Medulla oblongata (tissue), 1 donor: ENCODE measurements around the gene SMIM33.
"Not testable (repeated sequence)": the region's sequence is repeated elsewhere in the genome, so short reads cannot be mapped to it uniquely, and the experiment has no call there.

Source experiments
- DNase-seq: peaks from one replicate; pipeline ENCODE4 v3.0.0-alpha.2; 2015; ENCODE audit errors: extremely low spot score

The SMIM33 gene

DNA sequence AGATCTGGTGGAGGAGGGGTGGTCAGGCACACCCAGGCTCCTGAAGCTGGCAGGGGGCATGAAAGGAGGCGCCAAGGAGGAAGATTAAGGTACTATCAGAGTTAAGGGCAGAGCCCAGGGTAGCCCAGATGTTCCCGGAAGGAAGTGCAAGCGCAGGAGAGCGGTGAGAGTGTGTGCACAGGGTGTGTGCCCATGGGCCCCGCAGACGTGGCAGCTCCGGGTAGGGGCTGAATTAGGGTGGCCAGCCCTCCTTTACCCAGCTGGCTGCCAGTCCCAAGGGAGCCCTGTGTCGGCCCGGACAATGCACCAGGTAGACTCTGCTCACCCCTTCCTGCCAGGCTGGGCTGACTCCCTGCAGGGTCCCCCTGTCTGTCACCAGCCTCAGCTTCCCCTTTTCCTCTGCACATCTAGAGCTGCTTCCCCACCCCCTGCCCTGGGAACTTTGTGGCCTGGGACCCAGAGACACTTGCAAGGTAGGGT is at the start of gene SMIM33:
SMIM33 (plus strand) TSS at position 184 of the 480 bp plus-strand sequence; CDS start at position 302, 118 bp downstream.
- no peak for DNase-seq

- DNase-seq, result peak; percentile 84
These were observed 48.4 kb upstream of the SMIM33 start for GRCh38 chr5:139422307-139422893.

DNA sequence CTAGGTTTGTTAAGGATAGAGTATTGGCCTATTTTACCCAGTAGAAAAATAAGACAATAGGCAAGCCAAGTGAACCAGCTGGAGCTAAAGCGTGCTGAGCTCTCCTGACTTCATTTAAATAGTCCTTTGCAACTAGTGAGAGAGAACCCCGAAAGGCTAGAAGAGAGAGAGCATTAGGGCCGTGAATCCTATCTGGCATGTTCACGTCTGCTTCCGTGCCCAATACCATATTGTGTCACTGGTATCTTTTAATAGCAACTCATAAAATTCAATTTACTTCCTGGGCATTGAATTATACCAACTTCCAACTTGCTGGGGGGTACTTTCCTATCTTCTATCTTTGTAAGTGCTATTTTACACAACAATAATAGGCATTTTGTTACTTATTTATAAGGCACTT is 45.3 kb upstream of the SMIM33 start:
- DNase-seq, result no peak

DNA sequence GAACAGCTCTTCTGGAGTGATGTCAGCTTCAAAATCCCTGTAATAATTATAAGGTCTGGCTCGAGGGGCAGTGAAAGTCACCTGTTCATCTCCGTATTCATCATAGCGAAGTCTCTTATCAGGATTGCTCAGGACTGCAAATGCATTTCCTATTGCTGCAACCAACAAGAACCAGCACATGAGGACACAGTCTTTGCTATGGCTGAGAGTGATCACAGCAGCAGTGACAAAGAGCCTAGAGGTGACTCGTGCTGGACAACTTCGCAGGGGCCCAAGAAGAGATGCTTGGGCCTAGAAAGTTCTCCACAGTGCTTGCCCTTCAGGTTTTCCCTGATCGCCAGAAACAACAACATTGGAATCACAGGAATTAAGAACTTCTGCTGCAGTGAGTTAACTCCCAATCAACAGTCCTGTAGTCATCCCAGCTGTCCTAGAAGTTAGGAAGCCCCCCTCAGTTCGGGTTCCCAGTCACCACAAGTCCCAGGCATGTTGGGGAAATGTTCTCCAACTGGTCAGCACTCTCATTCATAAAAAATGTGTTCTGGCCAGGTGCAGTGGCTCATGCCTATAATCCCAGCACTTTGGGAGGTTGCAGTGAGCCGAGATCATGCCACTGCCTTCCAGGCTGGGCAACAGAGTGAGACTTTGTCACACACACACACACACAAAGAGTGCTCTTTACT is 44.5 kb upstream of the SMIM33 start:
- DNase-seq, result no peak

DNA sequence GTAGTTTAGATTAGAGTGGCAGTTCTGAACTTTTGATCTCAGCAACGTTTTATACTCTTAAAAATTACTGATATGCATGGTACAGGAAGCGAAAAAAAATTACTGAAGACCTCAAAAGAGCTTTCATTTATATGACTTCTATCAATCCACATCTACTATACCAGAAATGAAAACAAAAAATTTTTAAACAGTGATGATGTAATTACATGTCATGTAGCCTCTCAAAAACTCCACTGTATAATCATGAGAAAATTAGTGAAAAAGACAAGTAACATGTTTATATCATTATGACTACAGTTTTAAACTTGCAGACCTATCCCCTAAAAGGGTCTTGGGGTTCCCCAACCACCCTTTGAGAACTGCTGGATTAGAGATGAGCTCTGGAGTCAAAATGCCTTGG is 40.8 kb upstream of the SMIM33 start:
- no peak for DNase-seq

DNA sequence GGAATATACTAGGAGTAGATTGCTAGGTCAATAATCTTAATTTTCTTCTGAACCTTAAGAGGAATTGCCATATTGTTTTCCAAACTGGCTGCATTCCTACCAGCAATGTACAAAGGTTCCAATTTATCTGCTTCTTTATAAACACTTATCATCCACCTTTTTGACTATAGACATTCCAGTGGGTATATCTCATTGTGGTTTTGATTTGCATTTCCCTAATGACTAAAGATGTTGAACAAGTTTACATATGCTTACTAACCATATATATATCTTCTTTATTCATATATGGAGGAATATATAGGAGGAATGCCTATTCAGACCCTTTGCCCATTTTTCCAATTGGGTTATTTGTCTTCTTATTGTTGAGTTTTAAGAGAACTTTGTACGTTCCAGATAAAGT is 39.1 kb upstream of the SMIM33 start:
- DNase-seq, result no peak

DNA sequence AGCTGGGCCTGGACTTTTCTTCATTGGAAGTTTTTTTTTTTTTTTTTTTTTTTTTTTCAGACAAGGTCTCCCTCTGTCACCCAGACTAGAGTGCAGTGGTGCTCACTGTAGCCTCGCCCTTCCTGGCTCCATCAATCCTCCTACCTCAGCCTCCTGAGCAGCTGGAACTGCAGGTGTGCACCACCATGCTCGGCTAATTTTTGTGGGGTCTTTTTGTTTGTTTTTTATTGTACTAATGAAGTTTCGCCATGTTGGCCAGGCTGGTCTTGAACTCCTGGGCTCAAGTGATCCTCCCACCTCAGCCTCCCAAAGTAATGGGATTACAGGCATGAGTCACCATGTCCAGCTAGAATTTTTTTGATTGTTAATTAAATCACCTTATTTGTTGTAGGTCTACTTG is 35.1 kb upstream of the SMIM33 start:
- no peak for DNase-seq

DNA sequence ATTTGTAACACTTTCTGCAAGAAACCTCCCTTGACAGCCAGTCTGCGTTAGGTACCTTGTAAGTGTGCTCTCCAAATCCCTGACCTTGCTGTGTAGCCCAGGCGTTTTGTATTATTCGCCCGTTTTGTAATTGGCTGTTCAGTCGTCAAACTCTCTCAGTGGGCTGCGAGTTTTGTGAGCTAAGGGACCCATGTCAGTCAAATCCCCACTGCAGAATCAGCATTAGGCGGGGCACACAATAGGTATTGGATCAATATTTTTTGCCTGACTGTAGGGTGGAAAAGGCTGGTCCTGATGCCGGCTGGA is 32.1 kb upstream of the SMIM33 start:
- DNase-seq, result no peak

DNA sequence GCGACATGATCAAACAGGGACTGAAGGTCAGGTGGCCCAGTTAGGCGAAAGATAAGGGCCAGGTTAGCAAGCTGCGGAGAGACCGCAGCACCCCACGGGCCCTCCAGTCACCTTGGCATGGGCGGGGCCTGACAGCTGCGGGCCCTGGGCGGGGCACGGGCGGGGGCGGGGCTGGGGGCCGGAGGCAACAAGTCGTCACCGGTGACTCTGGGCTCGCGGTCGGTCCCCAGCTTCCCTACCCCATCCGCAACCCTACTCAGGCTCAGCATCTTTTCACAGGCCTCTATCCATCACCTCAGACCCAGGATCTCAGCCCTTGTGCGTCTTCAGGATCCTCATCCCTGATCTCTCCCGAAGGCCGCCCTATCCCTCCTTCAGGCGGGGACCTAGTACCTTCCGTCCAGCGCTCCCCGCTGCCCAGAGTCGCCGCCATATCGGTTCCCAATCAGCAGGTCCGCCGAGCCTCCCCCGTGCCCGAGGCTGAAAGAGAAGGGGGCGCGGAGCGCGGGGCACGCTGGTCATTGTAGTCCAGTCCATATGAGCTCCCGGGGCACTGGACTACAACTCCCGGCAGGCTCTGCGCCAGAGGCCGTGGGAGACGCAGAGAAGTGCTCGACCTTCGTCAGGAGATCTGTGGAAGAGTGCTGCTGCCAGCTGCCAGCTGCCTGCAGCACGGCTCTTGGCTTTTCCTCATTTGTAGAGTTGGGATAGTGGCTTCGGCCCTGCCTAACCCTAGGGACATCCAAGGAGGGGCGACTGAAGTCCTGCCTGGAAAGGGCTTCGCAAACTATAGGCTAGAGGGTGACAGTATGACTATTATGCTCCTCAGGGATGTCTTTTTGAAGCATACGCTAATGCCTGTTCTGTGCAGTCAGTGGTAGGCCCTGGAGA is 31.5 kb upstream of the SMIM33 start, which contains the start of gene DNAJC18:
DNAJC18 (minus strand) TSS at position 513 of the 891 bp plus-strand sequence; CDS start at position 433, 80 bp downstream.
- peak; percentile 98 for DNase-seq

DNA sequence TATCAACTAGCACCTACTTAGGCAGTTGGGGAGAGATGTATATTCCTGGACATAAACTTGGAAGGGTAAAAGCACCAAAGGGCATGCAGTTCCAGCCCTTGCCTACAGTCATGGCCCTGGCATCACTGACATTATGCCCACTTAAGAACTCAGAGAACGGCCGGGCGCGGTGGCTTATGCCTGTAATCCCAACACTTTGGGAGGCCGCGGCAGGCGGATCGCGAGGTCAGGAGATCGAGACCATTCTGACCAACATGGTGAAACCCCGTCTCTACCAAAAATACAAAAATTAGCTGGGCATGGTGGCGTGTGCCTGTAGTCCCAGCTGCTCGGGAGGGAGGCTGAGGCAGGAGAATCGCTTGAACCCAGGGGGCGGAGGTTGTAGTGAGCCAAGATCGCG is 30.4 kb upstream of the SMIM33 start:
- DNase-seq, result not testable (repeated sequence)

GRCh38 chr5:139443831-139444453 is 26.9 kb upstream of the SMIM33 start:
- DNase-seq, result no peak

DNA sequence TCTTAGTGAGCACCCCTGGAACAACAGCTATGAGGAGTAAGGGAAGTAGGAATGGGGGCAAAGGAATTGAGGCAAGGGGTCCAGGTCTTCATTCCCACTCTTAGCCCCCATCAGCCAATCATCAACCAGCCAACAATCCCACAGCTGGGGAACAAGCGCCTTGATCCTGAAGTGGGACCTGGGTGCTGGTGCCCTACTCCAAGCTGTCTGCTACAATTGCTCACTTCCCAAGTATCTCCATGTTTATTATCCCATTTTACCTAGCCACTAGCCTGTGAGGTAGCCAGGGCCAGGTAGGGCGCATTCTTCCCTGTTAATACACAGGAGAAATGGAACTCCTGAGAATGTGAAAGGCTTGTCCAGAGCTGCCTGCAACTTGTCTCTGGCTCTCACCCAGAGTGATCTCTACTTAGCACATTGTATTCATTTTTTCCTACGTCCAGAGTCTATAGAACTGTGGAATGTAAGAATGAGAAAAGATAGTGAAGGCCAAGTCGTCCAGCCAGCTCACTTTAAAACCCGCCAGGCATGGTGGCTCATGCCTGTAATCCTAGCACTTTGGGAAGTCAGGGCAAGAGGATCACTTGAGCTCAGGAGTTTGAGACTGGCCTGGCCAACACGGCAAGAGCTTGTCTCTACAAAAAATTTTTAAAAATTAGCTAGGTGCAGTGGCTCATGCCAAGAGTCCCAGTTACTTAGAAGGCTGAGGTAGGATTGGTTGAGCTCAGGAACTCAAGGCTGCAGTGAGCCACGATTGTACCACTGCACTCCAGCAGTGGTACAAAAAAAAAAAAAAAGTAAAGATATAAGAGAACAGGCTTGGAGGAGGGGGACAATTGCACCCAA is 25.3 kb upstream of the SMIM33 start:
- no peak for DNase-seq

GRCh38 chr5:139446956-139447779 is 23.6 kb upstream of the SMIM33 start:
- no peak for DNase-seq

- no peak for DNase-seq
These were observed 19.6 kb upstream of the SMIM33 start for GRCh38 chr5:139451176-139451575.

GRCh38 chr5:139451878-139452660 is 18.7 kb upstream of the SMIM33 start:
- DNase-seq, result no peak

- no peak for DNase-seq
These were observed 16.9 kb upstream of the SMIM33 start for GRCh38 chr5:139453683-139454567.

DNA sequence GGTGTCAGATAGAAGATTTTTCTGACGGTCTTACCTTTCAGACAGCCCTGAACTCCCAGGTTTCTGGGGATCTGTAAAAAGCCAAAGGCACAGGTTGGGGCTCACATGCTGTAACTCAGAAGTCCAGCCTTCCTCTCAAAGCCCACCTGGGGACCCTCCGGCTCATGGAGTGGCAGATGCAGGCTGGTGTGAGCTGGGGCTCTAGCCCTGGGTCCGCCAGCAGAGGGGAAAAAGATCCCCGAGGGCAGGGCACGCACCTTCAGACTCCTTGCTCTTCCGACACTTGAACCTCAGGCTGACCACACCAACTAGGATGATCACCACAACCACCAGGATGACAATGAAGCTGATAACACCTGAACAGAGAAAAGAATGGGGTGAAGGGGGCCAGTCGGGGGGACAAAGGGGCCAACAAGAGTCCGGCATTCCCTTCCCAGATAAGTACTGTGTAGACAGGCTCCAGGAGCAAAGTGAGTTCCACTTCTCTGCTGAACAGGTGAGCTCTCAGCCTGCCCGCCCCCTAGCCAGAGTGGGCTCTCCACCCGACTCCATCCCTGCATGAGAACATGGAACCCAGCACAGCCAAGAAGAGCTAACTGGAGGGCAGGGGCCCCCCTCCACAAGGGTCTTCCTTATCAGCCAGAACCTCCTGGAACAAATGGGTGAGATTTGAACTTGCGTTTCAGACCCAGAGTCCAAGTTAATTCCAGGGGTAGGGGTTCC is 16.1 kb upstream of the SMIM33 start:
- no peak for DNase-seq

GRCh38 chr5:139456776-139457175 is 14.0 kb upstream of the SMIM33 start:
- DNase-seq, result no peak
